ENCODE results near the gene DMBT1. TPM values are rescaled to one million over a fixed set of nuclear protein-coding genes. Genes with fewer than 3 reads are reported as not detected.

DMBT1 gene
- total RNA-seq, 4 donors from 2014 or later = under 0.01 to 5.1 (median 0.27) TPM; not detected in 1

- Histone ChIP-seq H3K4me1 (no peaks in the 10 kb centered on the region), H3K27me3 (no peaks in the 10 kb centered on the region), H3K9me3 (no peaks in the 10 kb centered on the region), H3K27ac (no peak overlapping the region), H3K36me3 (no peaks in the 10 kb centered on the region), H3K4me3 (no peak overlapping the region)
- no peak for DNase-seq
- TF ChIP-seq, protein P1, sequence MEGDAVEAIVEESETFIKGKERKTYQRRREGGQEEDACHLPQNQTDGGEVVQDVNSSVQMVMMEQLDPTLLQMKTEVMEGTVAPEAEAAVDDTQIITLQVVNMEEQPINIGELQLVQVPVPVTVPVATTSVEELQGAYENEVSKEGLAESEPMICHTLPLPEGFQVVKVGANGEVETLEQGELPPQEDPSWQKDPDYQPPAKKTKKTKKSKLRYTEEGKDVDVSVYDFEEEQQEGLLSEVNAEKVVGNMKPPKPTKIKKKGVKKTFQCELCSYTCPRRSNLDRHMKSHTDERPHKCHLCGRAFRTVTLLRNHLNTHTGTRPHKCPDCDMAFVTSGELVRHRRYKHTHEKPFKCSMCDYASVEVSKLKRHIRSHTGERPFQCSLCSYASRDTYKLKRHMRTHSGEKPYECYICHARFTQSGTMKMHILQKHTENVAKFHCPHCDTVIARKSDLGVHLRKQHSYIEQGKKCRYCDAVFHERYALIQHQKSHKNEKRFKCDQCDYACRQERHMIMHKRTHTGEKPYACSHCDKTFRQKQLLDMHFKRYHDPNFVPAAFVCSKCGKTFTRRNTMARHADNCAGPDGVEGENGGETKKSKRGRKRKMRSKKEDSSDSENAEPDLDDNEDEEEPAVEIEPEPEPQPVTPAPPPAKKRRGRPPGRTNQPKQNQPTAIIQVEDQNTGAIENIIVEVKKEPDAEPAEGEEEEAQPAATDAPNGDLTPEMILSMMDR (IDR thresholded peaks at IDR 0.05) = no peak
- no peak for TF ChIP-seq POLR2A (IDR thresholded peaks at IDR 0.05)
- 85 to 87% methylated on average over 4 to 6 of the region's 6 CpGs for WGBS, 2 donors
- intact Hi-C loops (cut with DNase I) = no loop called here
Measured at GRCh38 chr10:122587098-122587760, 26.7 kb downstream of the DMBT1 start.

- 50 to 76% methylated on average over 2 to 3 of the region's 3 CpGs for WGBS, 2 donors
- H3K4me1 ChIP-seq = no peaks in the 10 kb centered on the region
- no peak for TF ChIP-seq POLR2A (IDR thresholded peaks at IDR 0.05)
- TF ChIP-seq, protein P1 (IDR thresholded peaks at IDR 0.05) = no peak
- no peak overlapping the region for H3K27ac ChIP-seq
- intact Hi-C loops (cut with DNase I) = no loop called here
- H3K4me3 ChIP-seq = no peak overlapping the region
- H3K27me3 ChIP-seq = no peaks in the 10 kb centered on the region
- H3K9me3 ChIP-seq = no peaks in the 10 kb centered on the region
- no peak for DNase-seq
- H3K36me3 ChIP-seq = no peaks in the 10 kb centered on the region
Measured at GRCh38 chr10:122588381-122588780, 27.8 kb downstream of the DMBT1 start.

DNA sequence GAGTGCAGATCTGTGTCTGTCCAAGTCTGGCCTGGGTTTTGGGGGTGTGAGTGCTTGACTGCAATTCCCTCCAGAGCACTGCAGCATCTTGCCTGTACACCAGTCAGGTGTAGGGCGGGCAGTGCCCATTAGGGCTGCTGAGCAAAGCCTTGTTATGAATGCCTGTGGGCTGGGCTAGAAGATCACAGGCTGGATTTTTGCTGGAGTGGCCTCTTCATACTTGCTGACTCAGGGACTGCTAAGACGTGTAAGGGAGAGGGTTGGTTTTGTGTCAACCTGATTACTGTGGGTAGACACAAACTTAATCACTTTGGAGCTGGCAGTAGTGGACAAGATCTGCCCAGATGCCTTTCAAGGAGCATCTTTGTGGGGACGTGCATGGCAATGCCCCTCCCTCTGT lies 29.6 kb downstream of the DMBT1 start:
- H3K4me1 ChIP-seq = no peaks in the 10 kb centered on the region
- no peak for DNase-seq
- no peaks in the 10 kb centered on the region for H3K36me3 ChIP-seq
- 65 to 68% methylated on average over 3 of the region's 3 CpGs for WGBS, 2 donors
- no peaks in the 10 kb centered on the region for H3K27me3 ChIP-seq
- H3K27ac ChIP-seq = no peak overlapping the region
- no peaks in the 10 kb centered on the region for H3K9me3 ChIP-seq
- intact Hi-C loops (cut with DNase I) = no loop called here
- no peak for TF ChIP-seq POLR2A (IDR thresholded peaks at IDR 0.05)
- TF ChIP-seq, protein P1 (IDR thresholded peaks at IDR 0.05) = no peak
- H3K4me3 ChIP-seq = no peak overlapping the region

- Histone ChIP-seq H3K4me1 (no peaks in the 10 kb centered on the region), H3K9me3 (no peaks in the 10 kb centered on the region), H3K36me3 (no peaks in the 10 kb centered on the region), H3K4me3 (no peak overlapping the region), H3K27me3 (no peaks in the 10 kb centered on the region), H3K27ac (no peak overlapping the region)
- WGBS, 2 donors = no CpG with 5 or more reads among the region's 3 CpGs
- no peak for TF ChIP-seq POLR2A (IDR thresholded peaks at IDR 0.05)
- TF ChIP-seq, protein P1 (IDR thresholded peaks at IDR 0.05) = no peak
- no peak for DNase-seq
- intact Hi-C loops (cut with DNase I) = no loop called here
Measured at GRCh38 chr10:122591736-122592135, 31.2 kb downstream of the DMBT1 start.

GRCh38 chr10:122592161-122592560 lies 31.6 kb downstream of the DMBT1 start:
- no peak for TF ChIP-seq POLR2A (IDR thresholded peaks at IDR 0.05)
- TF ChIP-seq, protein P1 (IDR thresholded peaks at IDR 0.05) = no peak
- H3K9me3 ChIP-seq = no peaks in the 10 kb centered on the region
- no peaks in the 10 kb centered on the region for H3K27me3 ChIP-seq
- H3K36me3 ChIP-seq = no peaks in the 10 kb centered on the region
- DNase-seq = no peak
- no peak overlapping the region for H3K4me3 ChIP-seq
- 86 to 88% methylated on average over 3 to 5 of the region's 10 CpGs for WGBS, 2 donors
- H3K27ac ChIP-seq = no peak overlapping the region
- intact Hi-C loops (cut with DNase I) = no loop called here
- no peaks in the 10 kb centered on the region for H3K4me1 ChIP-seq
